ENCODE results near the gene ZNF146. TPM values are rescaled to one million over a fixed set of nuclear protein-coding genes. Genes with fewer than 3 reads are reported as not detected.

ZNF146 gene
- total RNA-seq, 4 donors from 2014 or later: 40.3 to 72.9 (median 59.6) TPM

- H3K4me3 ChIP-seq: no peak overlapping the region
- intact Hi-C loops (cut with DNase I): no loop called here
- no peaks in the 10 kb centered on the region for H3K4me1 ChIP-seq
- DNase-seq: no peak
- WGBS, 2 donors: 89 to 93% methylated on average over 2 to 3 of the region's 6 CpGs
- H3K27me3 ChIP-seq: no peaks in the 10 kb centered on the region
- H3K36me3 ChIP-seq: peaks cover 0 to 73% (median 0%) of the 10 kb centered on the region in 3 donors
- H3K27ac ChIP-seq: no peak overlapping the region
- no peaks in the 10 kb centered on the region for H3K9me3 ChIP-seq
- TF ChIP-seq POLR2A (IDR thresholded peaks at IDR 0.05): no peak
- TF ChIP-seq, protein P1, sequence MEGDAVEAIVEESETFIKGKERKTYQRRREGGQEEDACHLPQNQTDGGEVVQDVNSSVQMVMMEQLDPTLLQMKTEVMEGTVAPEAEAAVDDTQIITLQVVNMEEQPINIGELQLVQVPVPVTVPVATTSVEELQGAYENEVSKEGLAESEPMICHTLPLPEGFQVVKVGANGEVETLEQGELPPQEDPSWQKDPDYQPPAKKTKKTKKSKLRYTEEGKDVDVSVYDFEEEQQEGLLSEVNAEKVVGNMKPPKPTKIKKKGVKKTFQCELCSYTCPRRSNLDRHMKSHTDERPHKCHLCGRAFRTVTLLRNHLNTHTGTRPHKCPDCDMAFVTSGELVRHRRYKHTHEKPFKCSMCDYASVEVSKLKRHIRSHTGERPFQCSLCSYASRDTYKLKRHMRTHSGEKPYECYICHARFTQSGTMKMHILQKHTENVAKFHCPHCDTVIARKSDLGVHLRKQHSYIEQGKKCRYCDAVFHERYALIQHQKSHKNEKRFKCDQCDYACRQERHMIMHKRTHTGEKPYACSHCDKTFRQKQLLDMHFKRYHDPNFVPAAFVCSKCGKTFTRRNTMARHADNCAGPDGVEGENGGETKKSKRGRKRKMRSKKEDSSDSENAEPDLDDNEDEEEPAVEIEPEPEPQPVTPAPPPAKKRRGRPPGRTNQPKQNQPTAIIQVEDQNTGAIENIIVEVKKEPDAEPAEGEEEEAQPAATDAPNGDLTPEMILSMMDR (IDR thresholded peaks at IDR 0.05): no peak
These were observed 13.2 kb upstream of the ZNF146 start for GRCh38 chr19:36201684-36202083.

GRCh38 chr19:36203293-36203692, 11.6 kb upstream of the ZNF146 start:
- Histone ChIP-seq H3K36me3 (peaks cover 0 to 74% (median 0%) of the 10 kb centered on the region in 3 donors), H3K9me3 (no peaks in the 10 kb centered on the region), H3K27ac (no peak overlapping the region), H3K4me1 (no peaks in the 10 kb centered on the region), H3K4me3 (no peak overlapping the region), H3K27me3 (no peaks in the 10 kb centered on the region)
- WGBS, 2 donors: 94 to 95% methylated on average over 4 of the region's 4 CpGs
- intact Hi-C loops (cut with DNase I): no loop called here
- TF ChIP-seq, protein P1 (IDR thresholded peaks at IDR 0.05): no peak
- no peak for TF ChIP-seq POLR2A (IDR thresholded peaks at IDR 0.05)
- no peak for DNase-seq

GRCh38 chr19:36207605-36208252, 7.2 kb upstream of the ZNF146 start:
- H3K27ac ChIP-seq: no peak overlapping the region
- no peaks in the 10 kb centered on the region for H3K9me3 ChIP-seq
- no peak for TF ChIP-seq POLR2A (IDR thresholded peaks at IDR 0.05)
- no peaks in the 10 kb centered on the region for H3K4me1 ChIP-seq
- H3K36me3 ChIP-seq: peaks cover 0 to 36% (median 0%) of the 10 kb centered on the region in 3 donors
- DNase-seq: no peak
- H3K4me3 ChIP-seq: no peak overlapping the region
- intact Hi-C loops (cut with DNase I): no loop called here
- no peaks in the 10 kb centered on the region for H3K27me3 ChIP-seq
- 88 to 93% methylated on average over 3 of the region's 3 CpGs for WGBS, 2 donors

- intact Hi-C loops (cut with DNase I): no loop called here
- WGBS, 2 donors: 96 to 99% methylated on average over 7 of the region's 7 CpGs
These were observed 5.5 kb upstream of the ZNF146 start for GRCh38 chr19:36209372-36209771.

DNA sequence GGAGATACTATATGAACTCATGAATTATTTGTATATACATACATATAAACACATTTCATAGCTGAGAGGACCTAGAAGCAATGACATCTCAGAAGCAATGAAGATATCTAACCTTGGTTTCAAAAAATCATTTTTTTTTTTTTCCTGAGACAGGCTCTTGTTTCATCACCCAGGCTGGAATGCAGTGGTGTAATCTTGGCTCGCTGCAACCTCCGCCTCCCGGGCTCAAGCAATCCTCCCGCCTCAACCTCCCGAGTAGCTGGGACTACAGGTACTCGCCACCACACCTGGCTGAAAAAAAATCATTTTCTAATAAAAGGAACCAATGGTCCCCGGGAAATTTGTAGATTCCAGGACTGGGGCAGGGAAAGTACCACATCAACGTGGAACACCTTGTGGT, 4.4 kb upstream of the ZNF146 start:
- WGBS, 2 donors: 87 to 92% methylated on average over 8 of the region's 8 CpGs
- intact Hi-C loops (cut with DNase I): no loop called here
- no peak overlapping the region for H3K27ac ChIP-seq
- peaks cover 0 to 20% (median 0%) of the 10 kb centered on the region in 3 donors for H3K36me3 ChIP-seq
- DNase-seq: no peak
- no peak overlapping the region for H3K4me3 ChIP-seq
- no peaks in the 10 kb centered on the region for H3K9me3 ChIP-seq
- H3K27me3 ChIP-seq: no peaks in the 10 kb centered on the region
- peaks cover 0 to 11% (median 4%) of the 10 kb centered on the region in 3 donors for H3K4me1 ChIP-seq
- TF ChIP-seq POLR2A (IDR thresholded peaks at IDR 0.05): no peak
- TF ChIP-seq, protein P1 (IDR thresholded peaks at IDR 0.05): no peak

More at GRCh38 chr19:36209372-36209771, 5.5 kb upstream of the ZNF146 start:
- Histone ChIP-seq H3K4me1 (peaks cover 0 to 9% (median 4%) of the 10 kb centered on the region in 3 donors), H3K36me3 (peaks cover 0 to 28% (median 0%) of the 10 kb centered on the region in 3 donors), H3K27ac (no peak overlapping the region), H3K27me3 (no peaks in the 10 kb centered on the region), H3K4me3 (no peak overlapping the region), H3K9me3 (no peaks in the 10 kb centered on the region)
- no peak for DNase-seq
- TF ChIP-seq, protein P1 (IDR thresholded peaks at IDR 0.05): no peak
- TF ChIP-seq POLR2A (IDR thresholded peaks at IDR 0.05): no peak

All from esophagus squamous epithelium (tissue), 5 donors.